Kidney (tissue), 14 donors: ENCODE data around the gene TRIM72. TPM values are rescaled to one million over a fixed set of nuclear protein-coding genes. Genes with fewer than 3 reads are reported as not detected.
A peak's percentile ranks its signal among the peaks of the same experiment; 100 is the strongest.

Experiments
- DNase-seq, 5 donors: peaks; one replicate each; pipeline ENCODE4 v3.0.0-alpha.2; 2013 to 2020
- FAIRE-seq: peaks from 2 replicates; lab custom pipeline; 2012; peaks lifted over from hg19 to GRCh38; lab: Jason Lieb, UNC
- H3K27ac ChIP-seq, 2 donors: one replicate each; pipeline ENCODE4 v1.7.0; 2013; ENCODE audit warnings: low read depth in 2 of 2, low read length in 2 of 2, inconsistent platforms in 1 of 2
- H3K27me3 ChIP-seq: one replicate; pipeline ENCODE4 v1.7.1; 2013; ENCODE audit warnings: low read length, inconsistent platforms; ENCODE audit not compliant: control insufficient read depth, insufficient read depth
- H3K36me3 ChIP-seq, 3 donors: one replicate each; pipeline versions ENCODE4 v1.7.0 to v1.7.1; 2013; ENCODE audit warnings: low read length in 3 of 3, control low read depth in 1 of 3, inconsistent platforms in 1 of 3; ENCODE audit not compliant: insufficient read depth in 3 of 3, control insufficient read depth in 2 of 3
- H3K4me1 ChIP-seq, 3 donors: one replicate each; pipeline versions ENCODE4 v1.7.0 to v1.7.1; 2013; ENCODE audit warnings: low read length in 3 of 3, inconsistent platforms in 1 of 3, low read depth in 1 of 3; ENCODE audit not compliant: control insufficient read depth in 2 of 3, insufficient read depth in 2 of 3
- H3K4me3 ChIP-seq, 3 donors: one replicate each; pipeline versions ENCODE4 v1.7.0 to v1.8.1; 2013; ENCODE audit warnings: low read length in 3 of 3, control low read depth in 1 of 3, inconsistent platforms in 1 of 3
- H3K9ac ChIP-seq, 3 donors: one replicate each; pipeline versions ENCODE4 v1.7.0 to v1.7.1; 2013; ENCODE audit warnings: low read length in 3 of 3, control low read depth in 1 of 3, inconsistent platforms in 1 of 3
- H3K9me3 ChIP-seq, 3 donors: one replicate each; pipeline versions ENCODE4 v1.7.0 to v1.7.1; 2013; ENCODE audit warnings: low read length in 3 of 3, control low read depth in 1 of 3, inconsistent platforms in 1 of 3; ENCODE audit not compliant: control insufficient read depth in 2 of 3, insufficient read depth in 1 of 3
- intact Hi-C: fragments of 100-400 bp; cut with DNase I; formaldehyde crosslinking; loops from one replicate; pipeline ENCODE4 v1.11.1; 2022
- polyA plus RNA-seq: library from polyadenylated mRNA; stranded (reverse); fragments of 350-450 nt; fragmentation: Illumina TruSeq; extraction: RNeasy Lipid Tissue Mini Kit (QIAGEN cat#74804); gene quantifications from one replicate; pipeline ENCODE4 v1.2.3, GENCODE V29; 2014; ENCODE audit warnings: low read depth, low replicate concordance; ENCODE audit not compliant: insufficient read depth
- total RNA-seq: library from RNA; stranded (reverse); fragmentation: NEBNext Ultra II Directional; extraction: Animal tissue kit (Norgen Biotek cat#: 25700); gene quantifications from one replicate; pipeline ENCODE4 v1.2.1, GENCODE V29; 2021
- TF ChIP-seq, protein P1 (sequence below): IDR thresholded peaks from 3 replicates; pipeline ENCODE4 v1.5.1; 2012; ENCODE audit warnings: mild to moderate bottlenecking, moderate library complexity, borderline replicate concordance; ENCODE audit not compliant: insufficient read depth; ENCODE audit errors: extremely low read depth
- donor health status: control.
- donor health status: control.
- donor health status: control.
- donor health status: control.
- donor health status: control.
- donor health status: DM: yes; HTN: yes; CAD: no.
- donor health status: Normal renal cell carcinoma (clear cell type).

TRIM72 gene
- total and polyA plus RNA-seq, 2 donors from 2014 or later: 0.06 to 0.11 TPM

DNA sequence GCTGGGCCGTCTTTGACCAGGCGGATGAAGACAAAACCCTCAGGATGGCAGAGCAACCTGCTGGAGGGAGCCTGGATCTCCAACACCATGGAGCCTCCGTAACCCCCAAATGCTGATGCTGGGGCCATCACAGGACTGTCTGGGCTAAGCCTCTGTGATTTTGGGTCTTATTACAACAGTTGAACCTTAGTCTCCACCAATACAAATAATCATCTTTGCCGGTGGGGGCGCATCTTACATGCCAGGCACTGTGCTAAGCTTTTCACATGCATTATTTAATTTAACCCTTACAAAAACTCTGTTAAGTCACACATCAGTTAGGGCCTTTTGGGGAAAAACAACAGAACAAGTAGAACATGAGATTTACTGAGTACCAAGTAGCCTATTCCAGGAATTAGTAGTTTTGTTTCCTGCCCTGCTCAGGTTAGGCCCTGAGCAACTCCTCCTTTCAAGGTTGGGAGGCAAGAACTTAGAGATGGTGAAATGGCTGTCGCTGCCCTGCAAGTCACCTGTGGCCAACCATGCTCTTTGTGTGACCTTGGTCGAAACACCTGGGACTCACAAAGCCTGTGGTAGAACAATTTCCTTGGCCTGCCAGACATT, 37.0 kb downstream of the TRIM72 start:
- intact Hi-C loops: no loop called here
- H3K9ac ChIP-seq: no peak overlapping the region
- DNase-seq (no peak), FAIRE-seq (no peak)
- no peak overlapping the region for H3K4me3 ChIP-seq
- no peaks in the 10 kb centered on the region for H3K27me3 ChIP-seq
- TF ChIP-seq, protein P1, sequence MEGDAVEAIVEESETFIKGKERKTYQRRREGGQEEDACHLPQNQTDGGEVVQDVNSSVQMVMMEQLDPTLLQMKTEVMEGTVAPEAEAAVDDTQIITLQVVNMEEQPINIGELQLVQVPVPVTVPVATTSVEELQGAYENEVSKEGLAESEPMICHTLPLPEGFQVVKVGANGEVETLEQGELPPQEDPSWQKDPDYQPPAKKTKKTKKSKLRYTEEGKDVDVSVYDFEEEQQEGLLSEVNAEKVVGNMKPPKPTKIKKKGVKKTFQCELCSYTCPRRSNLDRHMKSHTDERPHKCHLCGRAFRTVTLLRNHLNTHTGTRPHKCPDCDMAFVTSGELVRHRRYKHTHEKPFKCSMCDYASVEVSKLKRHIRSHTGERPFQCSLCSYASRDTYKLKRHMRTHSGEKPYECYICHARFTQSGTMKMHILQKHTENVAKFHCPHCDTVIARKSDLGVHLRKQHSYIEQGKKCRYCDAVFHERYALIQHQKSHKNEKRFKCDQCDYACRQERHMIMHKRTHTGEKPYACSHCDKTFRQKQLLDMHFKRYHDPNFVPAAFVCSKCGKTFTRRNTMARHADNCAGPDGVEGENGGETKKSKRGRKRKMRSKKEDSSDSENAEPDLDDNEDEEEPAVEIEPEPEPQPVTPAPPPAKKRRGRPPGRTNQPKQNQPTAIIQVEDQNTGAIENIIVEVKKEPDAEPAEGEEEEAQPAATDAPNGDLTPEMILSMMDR: no peak
- no peaks in the 10 kb centered on the region for H3K36me3 ChIP-seq
- H3K27ac ChIP-seq: no peak overlapping the region
- no peaks in the 10 kb centered on the region for H3K9me3 ChIP-seq
- no peaks in the 10 kb centered on the region for H3K4me1 ChIP-seq

DNA sequence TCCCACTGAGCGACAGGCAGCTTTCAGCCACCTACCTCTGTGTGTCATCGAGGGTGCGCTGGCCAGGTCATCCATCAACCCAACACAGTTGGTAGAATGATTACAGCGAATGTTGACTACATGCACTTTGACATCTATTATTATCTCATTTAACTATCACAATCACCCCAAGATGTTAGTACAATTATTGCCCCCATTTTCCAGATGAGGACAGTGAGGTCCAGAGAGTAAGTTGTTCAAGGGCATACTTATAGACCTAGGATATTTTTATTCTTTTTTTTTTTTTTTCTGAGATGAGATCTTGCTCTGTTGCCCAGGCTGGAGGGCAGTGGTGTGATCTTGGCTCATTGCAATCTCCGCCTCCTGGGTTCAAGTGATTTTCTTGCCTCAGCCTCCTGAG, 37.5 kb downstream of the TRIM72 start:
- Histone ChIP-seq H3K9ac (no peak overlapping the region), H3K4me1 (no peaks in the 10 kb centered on the region), H3K27ac (no peak overlapping the region), H3K9me3 (no peaks in the 10 kb centered on the region), H3K36me3 (no peaks in the 10 kb centered on the region), H3K4me3 (no peak overlapping the region), H3K27me3 (no peaks in the 10 kb centered on the region)
- TF ChIP-seq, protein P1: no peak
- intact Hi-C loops: no loop called here
- FAIRE-seq: no peak
- no peak for DNase-seq

DNA sequence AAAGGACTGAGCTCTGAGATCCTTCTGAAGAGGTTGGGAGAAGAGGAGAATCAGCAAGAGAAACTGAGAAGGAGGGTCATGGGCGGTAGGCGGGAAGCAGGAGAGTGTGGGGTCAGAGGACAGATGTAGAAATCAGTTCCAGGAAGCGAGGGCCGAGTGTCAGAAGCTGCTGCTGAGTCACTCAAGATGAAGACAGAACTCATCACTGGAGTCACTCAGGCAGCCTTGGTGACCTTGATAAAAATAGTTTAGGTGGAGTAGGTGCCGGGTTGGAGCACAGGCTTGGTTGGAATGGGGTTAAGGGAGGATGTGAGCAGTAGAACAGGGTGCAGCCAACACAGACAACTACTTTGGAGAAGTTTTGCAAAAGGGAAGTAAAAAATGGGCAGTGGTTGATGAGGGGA, 39.7 kb downstream of the TRIM72 start:
- Histone ChIP-seq H3K4me1 (no peaks in the 10 kb centered on the region), H3K27me3 (no peaks in the 10 kb centered on the region), H3K36me3 (no peaks in the 10 kb centered on the region), H3K9me3 (no peaks in the 10 kb centered on the region), H3K27ac (peak overlapping the region in 1 of 2 donors; percentile 17), H3K4me3 (no peak overlapping the region), H3K9ac (no peak overlapping the region)
- DNase-seq: peak in 1 of 5 donors; percentile 2
- TF ChIP-seq, protein P1: no peak
- intact Hi-C loops: no loop called here
- no peak for FAIRE-seq

DNA sequence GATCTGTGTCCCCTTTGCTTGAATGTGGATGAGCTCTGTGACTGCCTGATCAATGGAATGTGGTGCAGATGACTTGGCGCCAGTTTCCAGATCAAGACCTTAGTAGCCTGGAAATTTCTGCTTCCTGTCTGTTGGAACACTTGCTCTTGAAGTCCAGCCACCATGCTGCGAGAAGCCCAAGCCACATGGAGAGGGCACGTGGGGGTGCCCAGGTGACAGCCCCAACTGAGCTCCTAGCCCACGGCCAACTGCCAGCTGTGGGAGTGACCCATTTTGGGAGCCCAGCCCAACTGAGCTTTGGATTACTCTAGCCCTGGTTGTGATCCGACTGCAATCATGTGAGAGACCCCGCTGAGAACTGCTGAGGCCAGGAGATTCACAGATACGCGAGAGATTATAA, 42.5 kb downstream of the TRIM72 start:
- FAIRE-seq (no peak), DNase-seq (no peak)
- H3K4me3 ChIP-seq: no peak overlapping the region
- no peaks in the 10 kb centered on the region for H3K4me1 ChIP-seq
- no peaks in the 10 kb centered on the region for H3K27me3 ChIP-seq
- H3K36me3 ChIP-seq: no peaks in the 10 kb centered on the region
- H3K9ac ChIP-seq: no peak overlapping the region
- no peak overlapping the region for H3K27ac ChIP-seq
- H3K9me3 ChIP-seq: no peaks in the 10 kb centered on the region
- intact Hi-C loops: no loop called here
- TF ChIP-seq, protein P1: no peak
